HG02623 (cell line): ENCODE results near the gene HAPLN2.

ENCODE experiments used
- ATAC-seq: cut with Tn5 transposase; IDR thresholded peaks from one replicate; pipeline ENCODE4 v1.9.1; 2021; ENCODE audit warnings: moderate library complexity; ENCODE audit not compliant: unreplicated experiment

HAPLN2 gene

GRCh38 chr1:156660752-156661112 lies 41.5 kb downstream of the HAPLN2 start:
- no peak for ATAC-seq

- no peak for ATAC-seq
Observed at GRCh38 chr1:156662005-156662799, 43.0 kb downstream of the HAPLN2 start.

GRCh38 chr1:156662800-156663055 lies 43.5 kb downstream of the HAPLN2 start:
- no peak for ATAC-seq

GRCh38 chr1:156663178-156663577 lies 44.0 kb downstream of the HAPLN2 start:
- no peak for ATAC-seq

- ATAC-seq = no peak
Observed at GRCh38 chr1:156664046-156664766, 45.0 kb downstream of the HAPLN2 start.

- no peak for ATAC-seq
Observed at GRCh38 chr1:156664767-156665411, 45.7 kb downstream of the HAPLN2 start.

- no peak for ATAC-seq
Observed at GRCh38 chr1:156665539-156665938, 46.3 kb downstream of the HAPLN2 start.

- no peak for ATAC-seq
Observed at GRCh38 chr1:156666862-156667609, 47.8 kb downstream of the HAPLN2 start.

GRCh38 chr1:156667610-156667967 lies 48.4 kb downstream of the HAPLN2 start:
- ATAC-seq = no peak

GRCh38 chr1:156667968-156668709 lies 48.9 kb downstream of the HAPLN2 start:
- no peak for ATAC-seq

GRCh38 chr1:156668801-156669637 lies 49.8 kb downstream of the HAPLN2 start:
- no peak for ATAC-seq

GRCh38 chr1:156669794-156670193 lies 50.6 kb downstream of the HAPLN2 start:
- ATAC-seq = no peak

- ATAC-seq = no peak
Observed at GRCh38 chr1:156670359-156670758, 51.1 kb downstream of the HAPLN2 start.

- no peak for ATAC-seq
Observed at GRCh38 chr1:156670791-156671190, 51.6 kb downstream of the HAPLN2 start.

GRCh38 chr1:156671804-156672203 lies 52.6 kb downstream of the HAPLN2 start:
- no peak for ATAC-seq

- ATAC-seq = no peak
Observed at GRCh38 chr1:156673387-156674121, 54.3 kb downstream of the HAPLN2 start.
